Mesendoderm (in vitro differentiated cells): Measurements from ENCODE around the gene VSTM1. TPM values are rescaled to one million over a fixed set of nuclear protein-coding genes. Genes with fewer than 3 reads are reported as not detected.

Experiments
- DNase-seq: peaks from one replicate; pipeline ENCODE4 v3.0.0; 2013
- H2AK5ac ChIP-seq: 2 replicates; pipeline ENCODE4 v1.6.1; 2013; ENCODE audit warnings: low read length, inconsistent platforms
- H2BK120ac ChIP-seq: 2 replicates; pipeline ENCODE4 v1.6.1; 2013; ENCODE audit warnings: low read depth, mild to moderate bottlenecking, low read length, moderate library complexity, mixed read lengths
- H2BK15ac ChIP-seq: replicated peaks from 2 replicates; pipeline ENCODE4 v1.6.1; 2013; ENCODE audit warnings: low read depth, mild to moderate bottlenecking, moderate library complexity
- H2BK5ac ChIP-seq: 2 replicates; pipeline ENCODE4 v1.6.1; 2013; ENCODE audit warnings: low read length, inconsistent platforms
- H3K18ac ChIP-seq: 2 replicates; pipeline ENCODE4 v1.6.1; 2013; ENCODE audit warnings: mild to moderate bottlenecking, low read length, mixed read lengths
- H3K23ac ChIP-seq: one replicate; pipeline ENCODE4 v1.6.1; 2013; ENCODE audit warnings: low read length
- H3K27ac ChIP-seq: 2 replicates; pipeline ENCODE4 v1.5.1; 2013; ENCODE audit warnings: low read depth, mild to moderate bottlenecking, inconsistent platforms, low read length, moderate library complexity
- H3K27me3 ChIP-seq: 2 replicates; pipeline ENCODE4 v1.6.1; 2013; ENCODE audit warnings: low read length, control low read depth, mild to moderate bottlenecking, inconsistent platforms; ENCODE audit not compliant: insufficient read depth, poor library complexity
- H3K36me3 ChIP-seq: 2 replicates; pipeline ENCODE4 v1.6.1; 2013; ENCODE audit warnings: low read length, inconsistent platforms; ENCODE audit not compliant: control insufficient read depth, insufficient read depth
- H3K4ac ChIP-seq: one replicate; pipeline ENCODE4 v1.6.1; 2013; ENCODE audit warnings: low read depth, mild to moderate bottlenecking, low read length, moderate library complexity
- H3K4me1 ChIP-seq: 2 replicates; pipeline ENCODE4 v1.6.1; 2013; ENCODE audit warnings: low read depth, low read length, inconsistent platforms; ENCODE audit not compliant: control insufficient read depth
- H3K4me2 ChIP-seq: 2 replicates; pipeline ENCODE4 v1.6.1; 2013; ENCODE audit warnings: low read length
- H3K4me3 ChIP-seq: 2 replicates; pipeline ENCODE4 v1.5.1; 2013; ENCODE audit warnings: mild to moderate bottlenecking, low read length
- H3K56ac ChIP-seq: one replicate; pipeline ENCODE4 v1.6.1; 2013; ENCODE audit warnings: low read length
- H3K79me1 ChIP-seq: 2 replicates; pipeline ENCODE4 v1.6.1; 2013; ENCODE audit warnings: low read length, inconsistent platforms
- H3K79me2 ChIP-seq: 2 replicates; pipeline ENCODE4 v1.6.1; 2013; ENCODE audit warnings: mild to moderate bottlenecking, low read length; ENCODE audit not compliant: control insufficient read depth, insufficient read depth
- H3K9ac ChIP-seq: 2 replicates; pipeline ENCODE4 v1.6.1; 2013; ENCODE audit warnings: low read length, inconsistent platforms
- H4K5ac ChIP-seq: one replicate; pipeline ENCODE4 v1.6.1; 2013; ENCODE audit warnings: low read length
- H4K8ac ChIP-seq: one replicate; pipeline ENCODE4 v1.6.1; 2013; ENCODE audit warnings: low read depth, mild to moderate bottlenecking, control low read depth, low read length, moderate library complexity
- WGBS: extraction: QIAGEN DNeasy Blood & Tissue Kit; methylation state at CpG from one replicate; pipeline ENCODE4 v1.1.7; 2013; ENCODE audit warnings: low lambda C conversion rate, missing lambda C conversion rate; ENCODE audit not compliant: insufficient coverage; ENCODE audit errors: extremely low coverage; 5-methylcytosine and 5-hydroxymethylcytosine counted together
- polyA plus RNA-seq, 2 experiments: library from polyadenylated mRNA; stranded (reverse); fragments of 200-250 nt; gene quantifications; one replicate each; pipeline ENCODE4 v1.2.3, GENCODE V29; 2013

The VSTM1 gene
- polyA plus RNA-seq (2013, experiment 1 of 2), result 1.4 TPM
- 1.7 TPM for polyA plus RNA-seq (2013, experiment 2 of 2)

DNA sequence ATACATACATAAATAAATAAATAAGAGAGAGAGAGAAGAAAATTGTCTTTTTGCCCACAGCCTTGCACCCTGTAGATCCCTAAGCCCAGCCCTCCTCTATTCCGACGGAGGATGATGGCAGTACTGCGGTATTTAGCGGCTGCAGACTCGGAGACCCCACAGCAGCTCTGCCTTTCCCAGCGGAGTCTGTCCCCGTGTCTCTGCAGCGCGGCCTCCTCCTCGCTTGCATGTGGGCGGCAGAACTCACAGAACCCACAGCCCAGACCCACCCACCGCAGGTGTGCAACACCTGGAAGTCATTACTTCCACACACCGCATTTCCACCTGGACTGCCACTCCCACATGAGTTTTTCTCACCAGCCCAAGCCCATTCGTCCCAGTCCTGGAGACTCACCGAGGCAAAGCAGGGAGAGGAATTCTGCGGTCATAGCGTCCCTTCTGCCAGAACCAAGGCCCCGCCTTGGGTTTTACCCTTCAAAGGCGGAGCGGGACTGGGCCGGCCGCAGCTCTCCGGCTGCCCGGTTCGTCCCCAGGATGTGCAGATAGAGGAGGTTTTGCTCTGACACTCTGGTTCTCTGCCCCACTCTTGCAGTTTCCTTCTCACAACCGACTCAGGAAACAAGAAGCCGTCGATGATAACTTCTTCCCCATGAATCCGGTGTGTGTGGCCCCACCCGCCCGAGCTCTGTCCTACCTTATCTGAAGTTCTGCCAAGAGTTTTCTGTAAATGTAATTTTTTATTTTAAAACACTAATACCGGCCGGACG, at the start of gene VSTM1:
Gene VSTM1, minus strand, starts transcription at position 548 of the 767 bp plus-strand sequence. Its CDS starts 120 bp downstream, at position 428.
- no peaks in the 10 kb centered on the region for H3K4me1 ChIP-seq
- H3K23ac ChIP-seq, result no peak within 1 kb of the TSS
- WGBS, result no CpG with 5 or more reads among the region's 34 CpGs
- no peak within 1 kb of the TSS for H3K9ac ChIP-seq
- DNase-seq, result no peak
- no peak within 1 kb of the TSS for H3K18ac ChIP-seq
- no peak within 1 kb of the TSS for H3K4ac ChIP-seq
- no peak within 1 kb of the TSS for H2AK5ac ChIP-seq
- no peak within 1 kb of the TSS for H2BK5ac ChIP-seq
- H2BK15ac ChIP-seq, result no peak within 1 kb of the TSS
- no peaks in the 10 kb centered on the region for H3K79me1 ChIP-seq
- H3K79me2 ChIP-seq, result no peaks in the 10 kb centered on the region
- no peak within 1 kb of the TSS for H3K4me3 ChIP-seq
- H4K8ac ChIP-seq, result no peak within 1 kb of the TSS
- no peak within 1 kb of the TSS for H3K4me2 ChIP-seq
- H3K56ac ChIP-seq, result no peak within 1 kb of the TSS
- no peaks in the 10 kb centered on the region for H3K27me3 ChIP-seq
- H3K27ac ChIP-seq, result no peak within 1 kb of the TSS
- no peak within 1 kb of the TSS for H4K5ac ChIP-seq
- H3K36me3 ChIP-seq, result no peaks in the 10 kb centered on the region
- H2BK120ac ChIP-seq, result no peak within 1 kb of the TSS

DNA sequence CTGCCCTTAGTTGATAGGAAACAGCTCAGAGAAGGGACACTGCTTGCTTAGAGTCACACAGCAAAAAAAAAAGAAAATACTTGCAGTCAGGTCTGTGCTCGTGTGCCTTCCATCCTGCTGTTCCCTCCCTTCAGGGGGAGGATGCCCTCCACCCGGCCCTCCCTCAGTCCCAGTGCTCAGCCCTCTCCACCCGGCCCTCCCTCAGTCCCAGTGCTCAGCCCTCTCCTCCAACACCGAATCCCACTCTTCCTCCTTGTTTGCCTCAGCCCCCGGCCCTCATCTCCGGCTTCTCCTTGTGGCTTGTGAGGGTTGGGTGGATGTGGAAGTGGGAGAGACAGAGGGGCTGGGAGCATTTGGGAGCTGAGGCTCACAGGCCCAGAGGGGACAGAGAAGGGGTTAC, 46.0 kb upstream of the VSTM1 start:
- no peak overlapping the region for H4K5ac ChIP-seq
- no peak overlapping the region for H4K8ac ChIP-seq
- no peaks in the 10 kb centered on the region for H3K4me1 ChIP-seq
- no peak overlapping the region for H3K4me3 ChIP-seq
- peaks cover 1% of the 10 kb centered on the region for H3K36me3 ChIP-seq
- H2BK5ac ChIP-seq, result no peak overlapping the region
- no peak overlapping the region for H3K4me2 ChIP-seq
- WGBS, result no CpG with 5 or more reads among the region's 6 CpGs
- H3K23ac ChIP-seq, result no peak overlapping the region
- no peak overlapping the region for H2BK15ac ChIP-seq
- no peak overlapping the region for H3K27ac ChIP-seq
- no peaks in the 10 kb centered on the region for H3K27me3 ChIP-seq
- H3K56ac ChIP-seq, result no peak overlapping the region
- H3K18ac ChIP-seq, result no peak overlapping the region
- H2AK5ac ChIP-seq, result no peak overlapping the region
- peaks cover 3% of the 10 kb centered on the region for H3K79me1 ChIP-seq
- no peaks in the 10 kb centered on the region for H3K79me2 ChIP-seq
- no peak overlapping the region for H3K9ac ChIP-seq
- H2BK120ac ChIP-seq, result no peak overlapping the region
- DNase-seq, result no peak
- H3K4ac ChIP-seq, result no peak overlapping the region

DNA sequence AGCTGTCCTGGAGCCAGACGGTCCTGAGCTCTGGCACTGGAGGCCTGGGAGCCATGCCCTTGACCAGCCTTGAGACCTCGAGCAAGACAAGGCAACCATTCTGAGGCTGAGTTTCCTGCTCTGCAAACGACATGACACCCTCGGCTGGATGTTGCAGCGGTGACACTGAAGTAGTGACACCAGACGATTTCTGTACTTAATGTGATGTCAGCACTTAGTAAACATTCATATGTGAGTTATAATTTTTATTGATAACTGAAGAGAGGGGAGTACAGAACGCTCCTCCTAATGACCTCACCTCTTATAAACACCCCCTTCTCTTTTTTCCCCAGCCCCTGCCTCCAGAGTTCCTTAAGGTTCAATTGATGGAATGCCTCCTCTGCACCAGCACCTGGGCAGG, 44.8 kb upstream of the VSTM1 start:
- Histone ChIP-seq H3K4me3 (no peak overlapping the region), H2BK5ac (no peak overlapping the region), H3K4ac (no peak overlapping the region), H3K4me1 (no peaks in the 10 kb centered on the region), H3K18ac (no peak overlapping the region), H2BK15ac (no peak overlapping the region), H4K8ac (no peak overlapping the region), H3K56ac (no peak overlapping the region), H3K9ac (no peak overlapping the region), H2AK5ac (no peak overlapping the region), H3K79me1 (peaks cover 3% of the 10 kb centered on the region), H3K27ac (no peak overlapping the region), H2BK120ac (no peak overlapping the region), H3K36me3 (peaks cover 1% of the 10 kb centered on the region), H3K23ac (no peak overlapping the region), H3K79me2 (peaks cover 3% of the 10 kb centered on the region), H4K5ac (no peak overlapping the region), H3K27me3 (no peaks in the 10 kb centered on the region), H3K4me2 (no peak overlapping the region)
- WGBS, result no CpG with 5 or more reads among the region's 7 CpGs
- no peak for DNase-seq

GRCh38 chr19:54107876-54108490, 44.3 kb upstream of the VSTM1 start:
- WGBS, result no CpG with 5 or more reads among the region's 21 CpGs
- no peak overlapping the region for H2BK5ac ChIP-seq
- peaks cover 1% of the 10 kb centered on the region for H3K36me3 ChIP-seq

DNA sequence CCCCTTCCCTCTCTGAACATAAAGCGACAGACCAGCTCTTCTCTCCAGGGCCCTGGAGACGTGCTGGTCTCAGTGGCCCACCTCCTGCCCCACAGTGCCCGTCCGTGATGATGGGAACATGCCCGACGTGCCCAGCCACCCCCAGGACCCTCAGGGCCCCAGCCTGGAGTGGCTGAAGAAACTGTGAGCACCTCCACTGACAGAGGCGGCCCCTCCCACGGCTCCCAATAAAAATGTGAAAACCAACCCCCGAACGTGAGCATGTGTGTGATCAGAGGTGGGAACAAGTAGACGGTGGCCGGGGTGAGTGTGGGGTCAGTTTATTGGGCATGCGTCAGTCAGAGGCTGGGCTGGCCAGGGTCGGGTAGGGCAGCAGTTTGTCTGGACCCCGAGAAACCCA, 43.0 kb upstream of the VSTM1 start:
- H3K23ac ChIP-seq, result no peak overlapping the region
- H4K8ac ChIP-seq, result no peak overlapping the region
- no CpG with 5 or more reads among the region's 15 CpGs for WGBS
- no peaks in the 10 kb centered on the region for H3K4me1 ChIP-seq
- H3K4me2 ChIP-seq, result no peak overlapping the region
- no peak overlapping the region for H2BK5ac ChIP-seq
- H2BK15ac ChIP-seq, result no peak overlapping the region
- no peak overlapping the region for H4K5ac ChIP-seq
- H3K4me3 ChIP-seq, result no peak overlapping the region
- peaks cover 7% of the 10 kb centered on the region for H3K79me2 ChIP-seq
- no peak overlapping the region for H2BK120ac ChIP-seq
- H3K56ac ChIP-seq, result no peak overlapping the region
- H3K9ac ChIP-seq, result no peak overlapping the region
- no peak for DNase-seq
- H3K27me3 ChIP-seq, result no peaks in the 10 kb centered on the region
- no peak overlapping the region for H3K4ac ChIP-seq
- no peak overlapping the region for H3K27ac ChIP-seq
- peaks cover 3% of the 10 kb centered on the region for H3K79me1 ChIP-seq
- H2AK5ac ChIP-seq, result no peak overlapping the region
- peaks cover 1% of the 10 kb centered on the region for H3K36me3 ChIP-seq
- H3K18ac ChIP-seq, result no peak overlapping the region

More at GRCh38 chr19:54107876-54108490, 44.3 kb upstream of the VSTM1 start:
- Histone ChIP-seq H3K4me1 (no peaks in the 10 kb centered on the region), H2BK15ac (no peak overlapping the region), H2AK5ac (no peak overlapping the region), H3K27me3 (no peaks in the 10 kb centered on the region), H3K9ac (no peak overlapping the region), H4K8ac (no peak overlapping the region), H2BK120ac (no peak overlapping the region), H3K4me2 (no peak overlapping the region), H3K79me2 (peaks cover 6% of the 10 kb centered on the region), H3K79me1 (peaks cover 3% of the 10 kb centered on the region), H3K18ac (no peak overlapping the region), H3K56ac (no peak overlapping the region), H3K4ac (no peak overlapping the region), H4K5ac (no peak overlapping the region), H3K4me3 (no peak overlapping the region), H3K23ac (no peak overlapping the region), H3K27ac (no peak overlapping the region)
- DNase-seq, result no peak
